ENCODE results near the gene UBAP2.
"Not testable (repeated sequence)": the region's sequence is repeated elsewhere in the genome, so short reads cannot be mapped to it uniquely, and the experiment has no call there.

Gene UBAP2

GRCh38 chr9:34049630-34050384, 1.1 kb upstream of the UBAP2 start:
- DNase-seq (ENCODE audit: low read depth) = no peak

- DNase-seq (ENCODE audit: low read depth) = peak; percentile 35
Measured at GRCh38 chr9:34047864-34048726, 592 bp downstream of the UBAP2 start.

- no peak for DNase-seq (ENCODE audit: low read depth)
Measured at GRCh38 chr9:34046784-34047379, 1.8 kb downstream of the UBAP2 start.

- no peak for DNase-seq (ENCODE audit: low read depth)
Measured at GRCh38 chr9:34045903-34046302, 2.8 kb downstream of the UBAP2 start.

GRCh38 chr9:34042074-34042473, 6.6 kb downstream of the UBAP2 start:
- not testable (repeated sequence) for DNase-seq (ENCODE audit: low read depth)

- DNase-seq (ENCODE audit: low read depth) = not testable (repeated sequence)
Measured at GRCh38 chr9:34038851-34039250, 9.8 kb downstream of the UBAP2 start.

GRCh38 chr9:34037626-34038025, 11.1 kb downstream of the UBAP2 start:
- DNase-seq (ENCODE audit: low read depth) = no peak

GRCh38 chr9:34036625-34037024, 12.1 kb downstream of the UBAP2 start:
- no peak for DNase-seq (ENCODE audit: low read depth)

- DNase-seq (ENCODE audit: low read depth) = no peak
Measured at GRCh38 chr9:34035656-34036055, 13.0 kb downstream of the UBAP2 start.

GRCh38 chr9:34034698-34035065, 14.0 kb downstream of the UBAP2 start:
- no peak for DNase-seq (ENCODE audit: low read depth)

- no peak for DNase-seq (ENCODE audit: low read depth)
Measured at GRCh38 chr9:34032631-34033030, 16.1 kb downstream of the UBAP2 start.

GRCh38 chr9:34027845-34028574, 20.7 kb downstream of the UBAP2 start:
- DNase-seq (ENCODE audit: low read depth) = no peak

- DNase-seq (ENCODE audit: low read depth) = no peak
Measured at GRCh38 chr9:34025811-34026210, 22.9 kb downstream of the UBAP2 start.

GRCh38 chr9:34025062-34025461, 23.6 kb downstream of the UBAP2 start:
- no peak for DNase-seq (ENCODE audit: low read depth)

GRCh38 chr9:34024476-34024875, 24.2 kb downstream of the UBAP2 start:
- not testable (repeated sequence) for DNase-seq (ENCODE audit: low read depth)

- DNase-seq (ENCODE audit: low read depth) = no peak
Measured at GRCh38 chr9:34016149-34016548, 32.5 kb downstream of the UBAP2 start.

- DNase-seq (ENCODE audit: low read depth) = no peak
Measured at GRCh38 chr9:34010979-34011378, 37.7 kb downstream of the UBAP2 start.

GRCh38 chr9:34001951-34002350, 46.7 kb downstream of the UBAP2 start:
- no peak for DNase-seq (ENCODE audit: low read depth)

GRCh38 chr9:34001298-34001697, 47.4 kb downstream of the UBAP2 start:
- DNase-seq (ENCODE audit: low read depth) = no peak

GRCh38 chr9:33995449-33995848, 53.2 kb downstream of the UBAP2 start:
- DNase-seq (ENCODE audit: low read depth) = no peak

- no peak for DNase-seq (ENCODE audit: low read depth)
Measured at GRCh38 chr9:33993104-33993503, 55.6 kb downstream of the UBAP2 start.

- DNase-seq (ENCODE audit: low read depth) = no peak
Measured at GRCh38 chr9:33992632-33993031, 56.1 kb downstream of the UBAP2 start.

All from stimulated activated CD8-positive, alpha-beta memory T cell treated with anti-CD3 and anti-CD28 coated beads, Interleukin-12 subunit alpha, Interleukin-12 subunit beta, amount 100 ng/mL, for 1 hour (primary cell).